Cardiac muscle cell (in vitro differentiated cells and primary cell): Measurements from ENCODE around the gene DPPA3. TPM values are rescaled to one million over a fixed set of nuclear protein-coding genes. Genes with fewer than 3 reads are reported as not detected.

Experiments
- DNase-seq, 2 donors: peaks; one replicate each; pipeline versions ENCODE4 v3.0.0 to v3.0.0-alpha.2; 2010 to 2017; ENCODE audit warnings: low read depth in 1 of 2, low spot score in 1 of 2
- H3K27ac ChIP-seq: fragments of 200-600 bp; sonication (generic); 2 replicates; pipeline ENCODE4 v1.5.1; 2016
- H3K27me3 ChIP-seq: fragments of 200-600 bp; sonication (generic); 2 replicates; pipeline ENCODE4 v1.6.0; 2016; ENCODE audit warnings: control low read depth
- H3K36me3 ChIP-seq: fragments of 200-600 bp; sonication (generic); 2 replicates; pipeline ENCODE4 v1.5.1; 2016; ENCODE audit warnings: control low read depth
- H3K4me1 ChIP-seq: fragments of 200-600 bp; sonication (generic); 2 replicates; pipeline ENCODE4 v1.8.1; 2017; ENCODE audit warnings: low read depth, mild to moderate bottlenecking, mixed run types
- H3K4me3 ChIP-seq: fragments of 200-600 bp; sonication (generic); 2 replicates; pipeline ENCODE4 v1.5.1; 2016; ENCODE audit warnings: mild to moderate bottlenecking
- H3K9me3 ChIP-seq: fragments of 200-600 bp; sonication (generic); 2 replicates; pipeline ENCODE4 v1.5.1; 2017; ENCODE audit warnings: low read depth, mild to moderate bottlenecking, control low read depth
- polyA plus RNA-seq: library from polyadenylated mRNA; unstranded; fragments of >200 nt; fragmentation: Nextera tagmentation; extraction: Ambion mirVana; gene quantifications from 2 replicates; pipeline ENCODE4 v1.2.1, GENCODE V29; 2016
- total RNA-seq: library from RNA; depleted of rRNA; stranded (reverse); fragments of >200 nt; gene quantifications from 2 replicates; pipeline ENCODE4 v1.2.3, GENCODE V29; 2016
- TF ChIP-seq, protein P1 (sequence below): IDR thresholded peaks from 2 replicates; pipeline ENCODE4 v1.5.1; 2012; ENCODE audit warnings: low read depth, mild to moderate bottlenecking, low read length

The DPPA3 gene
- total and polyA plus RNA-seq, 2 experiments from 2014 or later = not detected

DNA sequence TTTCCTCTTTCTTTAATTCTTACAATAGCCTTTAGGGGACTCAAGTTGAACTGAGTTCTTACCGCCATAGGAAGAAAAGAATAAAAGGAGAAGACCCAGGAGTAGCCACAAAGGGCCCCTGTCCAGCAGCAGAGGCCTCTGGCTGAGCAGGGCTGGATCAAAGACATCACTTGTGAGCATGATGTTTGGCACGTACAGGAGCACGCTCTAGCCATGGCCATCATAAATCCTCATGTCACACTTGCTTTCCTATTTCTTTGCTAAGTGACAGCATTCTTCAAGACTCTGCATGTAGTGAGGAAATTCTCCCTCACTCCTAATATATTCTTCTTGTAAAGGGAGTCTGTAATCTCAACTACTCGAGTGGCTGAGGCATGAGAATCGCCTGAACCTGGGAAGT is 20.3 kb downstream of the DPPA3 start:
- no peaks in the 10 kb centered on the region for H3K27me3 ChIP-seq
- peaks cover 12% of the 10 kb centered on the region for H3K4me1 ChIP-seq
- TF ChIP-seq, protein P1, sequence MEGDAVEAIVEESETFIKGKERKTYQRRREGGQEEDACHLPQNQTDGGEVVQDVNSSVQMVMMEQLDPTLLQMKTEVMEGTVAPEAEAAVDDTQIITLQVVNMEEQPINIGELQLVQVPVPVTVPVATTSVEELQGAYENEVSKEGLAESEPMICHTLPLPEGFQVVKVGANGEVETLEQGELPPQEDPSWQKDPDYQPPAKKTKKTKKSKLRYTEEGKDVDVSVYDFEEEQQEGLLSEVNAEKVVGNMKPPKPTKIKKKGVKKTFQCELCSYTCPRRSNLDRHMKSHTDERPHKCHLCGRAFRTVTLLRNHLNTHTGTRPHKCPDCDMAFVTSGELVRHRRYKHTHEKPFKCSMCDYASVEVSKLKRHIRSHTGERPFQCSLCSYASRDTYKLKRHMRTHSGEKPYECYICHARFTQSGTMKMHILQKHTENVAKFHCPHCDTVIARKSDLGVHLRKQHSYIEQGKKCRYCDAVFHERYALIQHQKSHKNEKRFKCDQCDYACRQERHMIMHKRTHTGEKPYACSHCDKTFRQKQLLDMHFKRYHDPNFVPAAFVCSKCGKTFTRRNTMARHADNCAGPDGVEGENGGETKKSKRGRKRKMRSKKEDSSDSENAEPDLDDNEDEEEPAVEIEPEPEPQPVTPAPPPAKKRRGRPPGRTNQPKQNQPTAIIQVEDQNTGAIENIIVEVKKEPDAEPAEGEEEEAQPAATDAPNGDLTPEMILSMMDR = no peak
- DNase-seq = peak in 1 of 2 donors; percentile 33
- no peaks in the 10 kb centered on the region for H3K36me3 ChIP-seq
- no peaks in the 10 kb centered on the region for H3K9me3 ChIP-seq
- no peak overlapping the region for H3K4me3 ChIP-seq
- H3K27ac ChIP-seq = peak overlapping the region; percentile 80

DNA sequence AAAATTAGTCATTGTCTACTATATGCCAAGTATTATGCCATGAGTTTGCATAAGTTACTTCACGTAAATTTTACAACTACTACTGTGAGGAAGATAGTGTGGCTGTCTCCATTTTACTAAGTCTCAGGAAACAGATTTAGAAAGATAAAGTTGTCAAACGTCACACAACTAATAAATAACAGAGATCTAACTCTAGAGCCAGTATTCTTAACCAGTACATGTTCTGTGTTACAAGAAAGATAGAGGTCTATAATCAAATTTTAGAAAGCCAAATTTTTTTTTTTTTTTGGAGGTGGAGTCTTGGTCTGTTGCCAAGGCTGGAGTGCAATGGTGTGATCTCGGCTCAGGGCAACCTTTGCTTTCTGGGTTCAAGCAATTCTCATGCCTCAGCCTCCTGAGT is 21.8 kb downstream of the DPPA3 start:
- Histone ChIP-seq H3K36me3 (no peaks in the 10 kb centered on the region), H3K4me1 (peaks cover 12% of the 10 kb centered on the region), H3K9me3 (no peaks in the 10 kb centered on the region), H3K27ac (no peak overlapping the region), H3K4me3 (no peak overlapping the region), H3K27me3 (no peaks in the 10 kb centered on the region)
- TF ChIP-seq, protein P1 = no peak
- DNase-seq = no peak

- Histone ChIP-seq H3K4me3 (no peak within 1 kb of the TSS), H3K4me1 (no peaks in the 10 kb centered on the region), H3K36me3 (no peaks in the 10 kb centered on the region), H3K9me3 (no peaks in the 10 kb centered on the region), H3K27ac (no peak within 1 kb of the TSS), H3K27me3 (no peaks in the 10 kb centered on the region)
- DNase-seq = no peak
- TF ChIP-seq, protein P1 = no peak
These were observed 36.0 kb downstream of the DPPA3 start, which contains the start of gene CLEC4C for GRCh38 chr12:7747246-7747645. TSS of gene CLEC4C (minus strand) at chr12:7747375. CDS start at chr12:7747348, 27 bp downstream.

GRCh38 chr12:7748852-7749251 is 37.6 kb downstream of the DPPA3 start:
- Histone ChIP-seq H3K9me3 (no peaks in the 10 kb centered on the region), H3K4me3 (no peak overlapping the region), H3K27me3 (no peaks in the 10 kb centered on the region), H3K36me3 (no peaks in the 10 kb centered on the region), H3K4me1 (no peaks in the 10 kb centered on the region), H3K27ac (peak overlapping the region; percentile 24)
- TF ChIP-seq, protein P1 = no peak
- peak in 1 of 2 donors; percentile 32 for DNase-seq

DNA sequence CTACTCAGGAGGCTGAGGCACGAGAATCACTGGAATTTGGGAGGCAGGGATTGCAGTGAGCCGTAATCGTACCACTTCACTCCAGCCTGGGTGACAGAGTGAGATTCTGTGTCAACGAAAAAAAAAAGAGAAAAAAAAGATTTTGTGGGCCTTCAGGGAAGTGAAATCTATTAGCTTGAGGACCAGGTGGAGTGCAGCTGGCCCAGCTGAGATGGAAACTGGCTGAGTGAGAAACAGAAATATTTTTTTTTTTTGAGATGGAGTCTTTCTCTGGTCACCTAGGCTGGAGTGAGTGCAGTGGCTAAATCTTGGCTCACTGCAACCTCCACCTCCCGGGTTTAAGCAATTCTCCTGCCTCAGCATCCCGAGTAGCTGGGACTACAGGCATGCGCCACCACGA is 38.2 kb downstream of the DPPA3 start:
- H3K4me3 ChIP-seq = no peak overlapping the region
- no peaks in the 10 kb centered on the region for H3K27me3 ChIP-seq
- H3K9me3 ChIP-seq = no peaks in the 10 kb centered on the region
- H3K27ac ChIP-seq = no peak overlapping the region
- TF ChIP-seq, protein P1 = no peak
- H3K36me3 ChIP-seq = no peaks in the 10 kb centered on the region
- DNase-seq = no peak
- H3K4me1 ChIP-seq = no peaks in the 10 kb centered on the region

GRCh38 chr12:7750350-7750749 is 39.1 kb downstream of the DPPA3 start:
- no peak for DNase-seq

More at GRCh38 chr12:7750350-7750749, 39.1 kb downstream of the DPPA3 start:
- no peak overlapping the region for H3K27ac ChIP-seq
- H3K4me1 ChIP-seq = no peaks in the 10 kb centered on the region
- no peaks in the 10 kb centered on the region for H3K27me3 ChIP-seq
- no peaks in the 10 kb centered on the region for H3K9me3 ChIP-seq
- H3K4me3 ChIP-seq = no peak overlapping the region
- TF ChIP-seq, protein P1 = no peak
- H3K36me3 ChIP-seq = no peaks in the 10 kb centered on the region
